Activated T-cell treated with anti-CD3 and anti-CD28 coated beads for 4 hours (primary cell): ENCODE data around the gene LONRF2.

Source experiments
- DNase-seq: peaks from one replicate; pipeline ENCODE4 v3.0.0-alpha.2; 2020

LONRF2 gene

DNA sequence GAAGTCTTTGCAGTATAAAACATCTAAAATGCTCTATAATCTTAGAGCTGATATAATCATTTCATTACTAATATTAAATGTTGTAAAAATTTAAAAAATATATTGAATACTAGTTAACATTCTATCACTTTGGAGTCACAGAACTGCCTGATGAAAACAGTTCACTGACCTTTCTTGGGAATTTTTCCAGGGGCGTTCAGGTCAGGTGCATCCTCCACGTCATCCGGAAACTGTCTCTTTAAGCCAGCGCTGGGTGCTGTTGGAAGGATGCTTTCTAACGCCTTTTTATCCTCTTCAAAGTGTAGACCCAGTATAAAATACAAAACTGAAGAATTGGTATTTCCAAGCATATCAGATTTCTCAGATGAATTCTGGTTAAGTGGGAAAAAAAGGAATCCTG is 22.8 kb downstream of the LONRF2 start:
- no peak for DNase-seq

DNA sequence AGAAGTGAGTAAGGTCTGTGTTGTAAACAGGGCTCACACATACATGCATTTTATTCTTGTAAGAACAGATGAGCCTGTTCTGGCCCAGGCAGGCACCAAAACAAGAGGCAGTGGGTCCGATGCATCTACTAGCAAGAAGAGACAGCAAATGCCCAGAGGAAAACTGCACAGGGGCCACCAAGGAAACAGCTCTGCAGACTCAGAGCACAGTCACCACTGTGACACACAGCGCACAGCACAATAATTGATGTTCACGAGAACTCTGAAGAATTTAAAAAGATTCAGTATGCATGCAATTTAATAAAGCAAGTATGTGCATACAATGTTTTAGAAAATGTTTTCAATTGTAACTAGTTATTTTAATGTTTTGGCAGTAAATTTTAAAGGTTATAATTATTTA is 24.8 kb downstream of the LONRF2 start:
- no peak for DNase-seq

- DNase-seq: no peak
Measured at GRCh38 chr2:100294162-100294497, 28.2 kb downstream of the LONRF2 start.

DNA sequence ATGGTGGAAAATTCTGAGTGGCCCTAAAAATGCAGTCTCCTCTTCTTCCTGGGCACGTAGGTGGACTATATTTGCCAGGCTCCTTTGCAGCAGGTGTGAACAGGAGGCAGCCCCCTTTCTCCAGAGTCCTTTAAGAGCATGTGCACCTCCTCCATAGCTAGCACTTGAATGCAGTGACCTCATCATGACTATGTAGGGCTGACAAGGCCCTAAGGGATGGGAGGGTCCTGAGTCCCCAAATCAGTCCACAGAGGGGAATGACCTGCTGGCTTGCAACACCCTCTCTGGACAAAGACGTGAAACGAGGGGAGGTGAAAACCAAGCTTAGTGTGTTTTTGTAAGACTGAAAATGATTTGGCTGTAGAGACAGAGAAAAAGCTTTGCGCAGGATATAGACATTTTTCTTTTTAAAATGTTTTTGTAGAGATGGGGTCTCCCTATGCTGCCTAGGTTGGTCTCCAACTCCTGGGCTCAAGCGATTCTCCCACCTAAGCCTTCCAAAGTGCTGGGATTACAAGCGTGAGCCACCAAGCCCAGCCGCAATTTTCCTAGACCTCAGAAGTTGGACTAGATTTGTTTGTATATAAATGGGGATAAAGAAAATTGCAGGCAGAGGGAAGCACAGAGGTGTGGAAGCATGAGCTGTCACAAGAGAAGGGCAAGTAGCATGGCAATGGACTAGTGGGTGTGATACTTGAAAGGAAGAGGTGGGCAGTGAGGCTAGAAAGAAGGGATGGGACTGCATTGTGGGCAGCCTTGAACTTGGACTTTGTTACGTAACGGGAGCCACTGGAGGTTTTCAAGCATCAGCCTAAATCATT is 28.8 kb downstream of the LONRF2 start:
- DNase-seq: no peak

GRCh38 chr2:100292022-100292580 is 30.2 kb downstream of the LONRF2 start:
- DNase-seq: peak; percentile 11

DNA sequence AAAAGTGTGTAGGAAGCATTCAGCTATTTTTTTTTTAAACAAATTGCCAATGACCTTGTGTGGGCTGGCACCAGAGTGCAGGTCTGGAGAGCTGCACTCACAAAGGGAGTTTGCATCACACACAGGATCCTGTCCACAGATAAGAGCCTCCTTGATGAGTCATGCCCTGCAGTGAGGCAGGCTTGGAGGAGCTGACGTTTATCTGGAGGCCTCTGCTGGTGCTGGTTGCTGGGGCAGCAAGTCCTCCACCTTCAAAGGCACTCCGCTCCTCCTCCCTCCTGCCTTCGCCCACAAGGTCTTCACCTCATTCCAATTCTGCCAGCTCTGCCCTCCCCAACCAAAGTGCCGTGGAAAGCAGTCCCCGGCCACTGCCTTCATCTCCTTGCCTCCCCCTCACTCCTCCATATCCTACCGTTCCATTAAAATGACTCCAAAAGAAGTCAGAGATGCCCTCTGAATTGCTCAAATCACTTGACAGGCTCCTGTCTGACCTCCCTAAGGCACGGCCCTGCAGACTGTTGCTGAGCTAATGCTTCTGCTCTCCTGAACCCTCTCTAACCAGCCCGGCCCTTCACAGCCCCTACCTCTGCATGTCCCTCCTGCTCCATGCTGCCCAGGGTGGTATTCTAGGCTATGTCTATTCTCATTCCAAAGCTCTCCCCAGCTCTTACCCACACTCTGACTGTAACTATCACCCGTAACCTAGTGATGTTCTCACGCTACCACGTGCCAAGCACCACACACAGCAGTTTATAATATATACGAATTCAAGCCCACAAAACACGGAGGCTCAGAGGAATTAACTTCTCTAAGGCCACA is 30.9 kb downstream of the LONRF2 start:
- DNase-seq: peak; percentile 34

DNA sequence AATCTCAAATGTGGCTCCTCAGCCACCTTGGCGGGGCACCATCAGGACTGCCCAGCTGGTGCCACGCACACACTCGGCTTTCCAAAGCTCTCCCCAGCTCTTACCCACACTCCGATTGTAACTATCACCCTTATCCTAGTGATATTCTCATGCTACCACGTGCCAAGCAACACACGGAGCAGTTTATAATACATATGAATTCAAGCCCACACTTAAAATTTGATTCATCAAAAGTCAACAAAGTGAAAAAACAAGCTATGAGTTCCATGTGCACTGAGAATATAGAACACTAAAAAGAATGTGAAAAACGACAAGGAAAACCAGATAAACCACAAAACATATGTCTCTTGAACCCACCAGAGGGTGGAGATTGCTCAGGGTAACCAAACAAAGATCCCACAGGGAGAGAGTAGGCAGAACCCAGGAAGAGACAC is 31.6 kb downstream of the LONRF2 start:
- DNase-seq: no peak

GRCh38 chr2:100289020-100289419 is 33.3 kb downstream of the LONRF2 start:
- DNase-seq: no peak

DNA sequence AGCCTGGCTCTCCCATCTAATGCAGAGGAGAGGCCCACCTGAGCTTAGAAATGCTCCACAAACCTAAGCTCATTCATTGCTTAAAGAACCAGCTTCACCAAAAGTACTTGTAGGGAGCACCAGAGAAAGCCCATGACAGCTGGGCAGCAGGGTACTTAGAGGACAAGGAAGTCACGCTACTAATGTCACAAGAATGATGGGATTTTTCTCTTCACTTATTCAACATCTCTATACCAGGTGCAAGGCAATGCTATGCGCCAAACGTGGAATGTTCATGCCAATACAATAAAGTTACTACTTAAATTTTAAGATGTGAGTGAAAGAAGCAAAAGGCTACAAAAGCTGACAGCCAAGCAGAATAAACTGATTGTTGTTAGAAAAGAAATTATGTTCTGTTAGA is 36.0 kb downstream of the LONRF2 start:
- no peak for DNase-seq

DNA sequence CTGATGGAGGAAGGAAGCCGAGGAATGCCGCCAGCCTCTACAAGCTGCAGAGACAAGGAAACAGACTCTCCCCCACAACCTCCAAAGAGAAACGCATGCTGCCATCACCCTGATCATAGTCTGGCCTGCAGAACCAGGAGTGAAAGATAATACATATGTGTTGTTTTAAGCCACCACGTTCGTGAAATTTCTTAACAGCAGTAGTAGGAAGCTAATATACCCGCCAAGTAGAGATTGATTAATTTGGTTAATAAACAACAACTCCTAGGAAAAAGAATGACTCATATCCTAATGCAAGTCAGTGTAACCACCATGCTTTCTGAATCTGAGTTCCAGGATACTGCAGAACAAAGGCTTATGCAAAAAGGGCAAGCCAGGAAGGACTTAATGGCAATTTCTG is 36.6 kb downstream of the LONRF2 start:
- no peak for DNase-seq

GRCh38 chr2:100285011-100285410 is 37.3 kb downstream of the LONRF2 start:
- no peak for DNase-seq

DNA sequence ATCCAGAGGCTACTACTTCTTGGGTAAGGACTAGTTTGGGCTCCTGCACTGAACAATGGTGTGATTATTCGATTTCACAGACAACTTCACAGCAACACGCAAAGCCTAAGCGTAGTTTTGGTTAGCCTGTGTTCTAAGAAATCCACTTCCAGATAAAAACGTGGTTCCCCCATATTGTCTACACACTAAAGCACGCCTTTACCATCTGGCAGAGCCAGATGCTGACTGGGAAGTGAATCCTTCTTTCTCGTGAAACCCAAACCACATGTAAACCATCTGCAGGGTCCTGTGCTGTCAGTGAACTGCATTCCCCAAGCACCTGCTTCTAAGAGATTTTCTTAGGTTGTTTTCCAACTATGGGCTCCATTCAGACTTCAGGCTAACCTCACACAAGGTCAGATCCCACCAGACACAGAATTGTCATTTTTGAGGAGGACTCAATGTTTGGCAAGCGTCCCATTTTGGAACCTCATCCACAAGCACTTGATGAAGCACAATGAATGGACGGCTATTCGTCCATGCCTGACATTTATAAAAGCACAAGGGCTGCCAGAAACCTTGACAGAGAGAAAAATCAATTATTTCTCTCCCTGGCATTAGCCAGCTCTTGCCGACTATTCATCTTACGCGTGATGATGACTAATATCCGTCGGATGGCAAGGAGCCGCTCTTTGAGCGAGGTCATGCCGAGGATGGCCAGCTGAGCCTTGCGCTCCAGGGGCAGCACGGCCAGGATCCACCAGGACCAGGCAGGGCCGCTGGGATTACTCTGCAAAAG is 38.4 kb downstream of the LONRF2 start:
- no peak for DNase-seq

DNA sequence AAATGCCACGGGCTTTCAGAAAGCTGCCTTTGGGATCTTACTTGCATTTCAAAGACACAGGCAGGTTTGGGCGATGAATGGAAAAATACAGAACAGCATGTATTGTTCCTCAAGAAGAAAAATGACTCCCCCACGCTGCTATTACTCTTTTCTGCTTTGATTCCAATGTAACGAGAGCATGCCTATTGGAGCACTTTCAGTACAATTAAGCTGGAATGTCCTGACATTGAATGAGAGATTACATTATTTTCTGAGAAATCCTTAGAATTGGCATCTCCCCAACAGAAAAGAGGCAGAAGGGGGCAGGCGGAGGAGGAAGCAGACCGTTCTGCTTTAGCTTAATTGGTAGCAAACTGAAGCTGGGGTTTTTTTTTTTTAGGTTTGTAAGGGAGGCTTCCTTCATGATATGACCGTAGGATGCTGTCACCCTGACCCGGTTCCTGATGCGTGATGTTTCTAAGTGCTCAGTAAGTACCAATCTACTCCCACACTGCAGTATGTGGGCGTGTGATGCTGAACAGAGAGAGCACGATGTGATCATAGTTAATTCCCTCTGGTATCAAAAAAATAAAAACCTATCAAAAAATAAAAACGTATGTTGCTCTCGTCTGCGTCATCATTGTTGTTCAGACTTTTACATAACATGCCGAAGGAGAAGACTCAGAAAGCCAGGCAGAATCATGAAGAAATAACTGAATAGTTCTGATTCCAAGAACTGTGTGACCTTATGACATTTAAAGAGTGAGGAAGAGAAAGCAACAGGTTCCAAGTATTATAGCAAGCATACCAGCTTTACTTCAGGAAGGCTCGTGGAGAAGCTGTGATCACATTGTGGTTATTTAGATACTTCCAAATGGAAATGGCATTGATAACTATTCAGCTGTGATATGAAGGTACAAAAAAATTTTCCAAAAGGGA is 40.5 kb downstream of the LONRF2 start:
- no peak for DNase-seq

DNA sequence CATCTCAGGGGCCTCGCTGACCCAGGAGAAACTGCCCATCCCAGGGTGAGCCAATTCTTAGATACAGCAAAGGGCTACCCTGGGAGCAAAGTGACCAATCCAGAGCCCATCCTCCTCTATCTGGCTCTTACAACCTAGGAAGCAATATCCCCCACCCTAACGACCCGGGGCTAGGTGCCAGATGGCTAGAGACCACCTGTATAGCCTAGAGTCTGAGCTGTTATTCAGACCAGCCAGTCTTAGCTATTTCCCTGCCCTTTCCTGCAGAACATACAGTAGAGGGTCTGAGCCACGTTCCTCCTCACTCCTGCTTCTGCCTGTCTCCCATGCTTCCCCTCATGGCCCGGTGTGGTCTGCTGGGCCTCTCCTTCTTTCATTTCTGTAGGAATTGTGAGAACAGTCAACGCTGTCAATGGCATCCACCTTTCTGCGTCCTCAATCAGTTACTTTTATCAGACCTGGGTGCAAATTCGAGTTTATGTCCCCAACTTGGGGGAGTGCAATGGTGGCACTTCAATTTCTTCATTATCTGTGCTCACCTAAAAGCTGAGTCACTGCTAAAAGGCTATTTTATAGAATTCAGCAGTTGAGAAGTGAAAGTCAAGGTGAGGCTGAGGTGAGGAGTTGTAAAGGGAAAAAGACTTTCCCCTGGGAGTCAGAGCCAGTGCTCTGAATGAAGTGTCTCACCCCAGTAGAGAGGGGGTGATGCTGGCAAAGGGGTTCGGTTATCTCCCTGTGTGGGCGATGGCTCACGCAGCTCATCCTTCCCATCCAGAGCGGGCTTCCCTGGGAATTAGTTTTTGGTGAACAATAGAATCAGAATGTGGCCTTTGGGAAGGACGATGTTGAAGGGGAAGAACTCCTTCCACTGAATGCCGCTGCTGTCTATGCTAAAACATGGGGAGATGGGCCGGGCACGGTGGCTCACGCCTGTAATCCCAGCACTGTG is 42.4 kb downstream of the LONRF2 start:
- DNase-seq: no peak

GRCh38 chr2:100278986-100279385 is 43.3 kb downstream of the LONRF2 start:
- DNase-seq: no peak

GRCh38 chr2:100278501-100278900 is 43.8 kb downstream of the LONRF2 start:
- no peak for DNase-seq

DNA sequence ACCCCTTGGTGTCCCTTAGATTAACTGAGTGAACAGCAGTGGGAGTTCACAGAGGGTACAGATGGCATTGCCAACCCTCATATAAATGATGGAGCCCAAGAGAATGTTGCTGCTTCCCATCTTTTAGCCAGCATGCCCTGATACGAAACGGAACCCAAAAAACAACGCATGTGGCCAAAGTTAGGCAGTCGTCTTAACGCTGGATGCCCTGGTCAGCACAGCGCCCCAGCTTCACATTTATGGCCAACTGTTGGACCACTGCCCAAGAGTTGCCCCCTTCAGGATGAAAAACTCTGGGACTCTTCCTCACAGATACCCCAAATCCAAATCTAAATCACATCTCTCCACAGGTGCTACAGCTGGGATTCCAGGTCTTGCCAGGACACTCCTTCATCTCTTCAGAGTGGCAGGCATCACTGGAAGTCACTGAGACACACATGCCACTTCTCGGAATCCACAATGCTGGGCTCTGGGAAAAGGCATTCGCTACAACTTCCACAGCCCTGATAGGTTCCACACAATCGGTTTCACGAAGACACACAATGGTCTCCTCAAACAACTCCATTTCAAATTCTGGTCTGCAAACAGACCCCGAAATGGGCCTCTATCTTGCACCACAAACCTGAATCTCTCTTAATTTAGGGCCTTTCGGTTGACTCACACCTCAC is 44.6 kb downstream of the LONRF2 start:
- no peak for DNase-seq

DNA sequence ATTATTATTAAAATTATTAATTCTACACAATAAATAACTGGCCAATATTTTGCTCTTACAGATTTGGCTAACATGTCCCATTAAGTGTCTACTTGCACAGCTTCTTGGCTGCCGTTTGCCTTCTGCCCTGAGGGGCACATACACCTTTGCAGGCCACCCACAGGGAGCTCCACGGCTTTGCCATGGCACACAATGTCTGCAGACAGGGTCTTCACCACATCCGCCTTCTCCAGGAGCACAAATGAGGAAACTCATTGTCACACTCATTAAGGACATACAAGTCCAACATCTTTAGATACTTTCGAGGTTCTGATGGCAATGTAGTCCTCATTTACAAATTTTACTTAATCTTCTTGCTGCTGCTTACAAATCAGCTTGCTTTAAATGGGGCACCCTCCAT is 45.6 kb downstream of the LONRF2 start:
- no peak for DNase-seq

GRCh38 chr2:100275200-100275589 is 47.1 kb downstream of the LONRF2 start:
- no peak for DNase-seq

- DNase-seq: no peak
Measured at GRCh38 chr2:100274566-100275199, 47.6 kb downstream of the LONRF2 start.
